NCI-H1694 (cell line): ENCODE data around the gene CHST11.

Source experiments
- DNase-seq: peaks from one replicate; lab custom pipeline; 2025; lab: John Stamatoyannopoulos, UW

Gene CHST11

DNA sequence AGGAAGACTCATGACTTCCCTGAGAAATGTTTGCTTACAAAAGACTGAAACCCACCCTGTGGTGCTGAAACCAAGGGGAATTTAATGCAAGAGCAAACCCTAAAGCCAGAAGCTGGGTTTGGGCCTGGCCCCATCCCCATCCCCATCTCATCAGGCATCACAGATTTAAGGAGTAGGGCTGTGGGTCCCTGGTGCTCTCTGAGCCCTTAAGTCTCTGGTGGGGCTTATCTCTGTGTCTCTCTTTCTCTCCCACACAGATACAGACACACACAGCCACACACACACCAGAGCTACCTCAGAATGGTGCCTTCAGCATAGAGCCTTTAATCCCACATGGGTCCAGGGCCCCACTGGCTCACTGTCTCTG, 264.3 kb downstream of the CHST11 start:
- no peak for DNase-seq

DNA sequence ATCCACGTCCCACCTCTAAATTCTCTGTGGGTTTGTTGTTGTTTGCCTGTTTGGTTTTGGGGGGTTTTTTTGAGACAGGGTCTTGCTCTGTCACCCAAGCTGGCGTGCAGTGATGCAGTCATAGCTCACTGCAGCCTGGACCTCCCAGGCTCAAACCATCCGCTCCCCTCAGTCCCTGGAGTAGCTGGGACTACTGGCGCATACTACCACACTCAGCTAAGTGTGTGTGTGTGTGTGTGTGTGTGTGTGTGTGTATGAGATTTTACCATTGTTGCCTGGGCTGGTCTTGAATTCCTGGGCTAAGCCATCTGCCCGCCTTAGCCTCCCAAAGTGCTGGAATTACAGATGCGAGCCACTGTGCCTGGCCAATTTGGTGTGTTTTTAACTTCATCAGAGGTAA, 265.2 kb downstream of the CHST11 start:
- DNase-seq: no peak

DNA sequence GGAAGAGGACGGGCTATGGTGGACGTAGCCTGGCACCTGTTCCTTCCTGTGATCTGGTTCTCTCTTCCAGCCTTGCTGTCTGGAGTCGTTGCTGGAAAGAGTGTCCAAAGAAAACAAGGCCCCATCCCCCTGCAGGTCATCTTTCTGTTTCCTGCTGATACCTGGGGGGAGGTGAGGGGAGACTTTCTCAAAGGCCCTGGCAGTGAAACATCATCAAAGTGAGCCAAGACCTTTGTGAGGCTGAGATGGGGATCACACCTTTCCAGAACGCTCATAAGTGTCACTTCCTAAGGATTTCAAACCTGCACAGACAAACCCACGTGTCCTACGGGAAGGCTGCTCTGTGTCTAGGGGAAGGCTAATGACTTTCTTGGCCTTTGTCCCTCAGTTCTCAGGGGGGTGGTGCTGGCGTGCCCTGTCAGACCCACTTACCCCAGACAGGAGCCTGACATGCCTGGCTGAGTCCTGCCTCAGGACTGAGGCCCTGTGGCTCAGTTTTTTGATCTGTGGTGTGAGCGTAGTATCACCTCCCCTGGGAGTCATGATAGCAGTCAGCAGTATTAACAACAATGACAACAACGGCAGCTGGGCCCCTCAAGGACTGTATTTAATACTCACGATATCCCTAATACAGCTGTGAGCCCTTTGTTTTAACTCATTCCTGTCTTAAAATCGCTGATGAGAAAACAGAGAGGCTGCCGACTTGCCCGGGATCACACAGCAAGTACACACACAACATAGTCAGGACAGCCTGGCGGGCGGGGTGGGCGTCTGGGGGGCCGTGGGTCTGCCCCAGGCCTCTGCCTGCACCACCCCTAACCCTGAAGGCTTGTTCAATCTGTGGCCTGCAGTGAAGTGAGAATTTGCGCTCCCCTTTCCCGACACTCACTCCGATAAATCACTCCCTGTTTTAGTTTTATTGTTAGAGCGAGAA, 266.1 kb downstream of the CHST11 start:
- DNase-seq: no peak

DNA sequence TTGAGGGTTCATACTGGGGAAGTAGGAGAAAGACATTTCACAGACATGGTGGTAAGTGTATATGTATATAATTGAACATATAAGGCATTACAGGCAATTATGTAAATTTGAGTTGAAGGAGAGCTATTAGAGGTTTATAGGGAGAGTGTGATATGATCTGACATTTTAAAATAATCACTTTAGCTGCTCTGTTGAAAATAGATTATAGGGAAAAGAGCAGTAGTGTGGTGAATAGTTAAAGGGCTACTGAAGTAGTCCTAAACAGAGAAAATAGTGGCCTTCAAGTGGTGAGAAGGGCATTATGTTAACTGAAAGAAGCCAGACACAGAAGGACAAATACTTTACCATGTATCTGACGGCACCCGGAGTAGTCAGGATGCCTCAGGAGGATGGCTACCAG, 267.1 kb downstream of the CHST11 start:
- no peak for DNase-seq

DNA sequence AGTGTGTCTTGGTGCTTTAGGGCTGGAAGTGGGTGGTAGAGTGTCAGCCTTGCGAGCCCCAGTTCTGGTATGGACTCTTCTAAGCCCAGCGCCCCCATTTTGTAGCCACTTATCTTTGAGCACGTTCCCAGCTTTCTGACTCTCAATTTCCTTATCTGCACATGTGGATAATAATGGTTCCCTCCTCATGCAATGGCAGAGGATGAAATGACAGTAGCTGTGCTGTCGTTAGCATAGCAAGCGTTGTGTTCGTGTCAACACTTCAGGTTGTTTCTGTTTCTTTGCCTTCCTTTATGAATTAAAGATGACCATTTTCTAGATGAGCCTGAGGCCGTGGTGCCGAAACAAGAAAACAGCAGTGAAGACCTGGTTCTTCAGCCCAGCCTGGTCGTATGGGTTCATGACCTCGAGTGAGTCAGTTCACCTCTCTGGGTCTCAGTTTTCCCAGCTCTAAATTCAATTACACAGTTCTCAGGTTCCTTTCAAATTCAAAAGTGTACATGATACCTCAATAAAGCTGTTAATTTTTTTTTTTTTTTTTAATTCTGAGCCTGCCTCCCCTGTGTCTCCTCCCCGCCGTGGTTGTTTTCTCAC, 268.3 kb downstream of the CHST11 start:
- DNase-seq: no peak

DNA sequence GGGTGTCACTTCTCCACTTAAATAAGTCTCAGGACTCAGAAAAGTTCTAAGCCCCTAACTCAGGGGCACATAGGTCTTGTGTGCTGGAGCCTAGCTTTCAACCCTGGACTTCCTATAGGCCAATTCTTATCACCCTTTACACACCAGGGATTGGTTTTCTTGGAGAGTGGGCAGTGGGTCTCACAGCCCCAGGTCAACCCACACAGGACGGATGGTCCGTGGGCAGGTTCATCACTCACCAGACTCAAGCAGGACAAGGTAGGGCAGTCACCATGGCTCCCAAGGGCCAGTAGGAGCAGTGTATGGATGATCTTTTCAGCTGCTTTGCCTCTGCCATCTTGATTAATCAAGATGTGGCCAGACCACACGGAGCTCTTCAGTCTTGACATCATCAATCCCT, 268.9 kb downstream of the CHST11 start:
- no peak for DNase-seq

DNA sequence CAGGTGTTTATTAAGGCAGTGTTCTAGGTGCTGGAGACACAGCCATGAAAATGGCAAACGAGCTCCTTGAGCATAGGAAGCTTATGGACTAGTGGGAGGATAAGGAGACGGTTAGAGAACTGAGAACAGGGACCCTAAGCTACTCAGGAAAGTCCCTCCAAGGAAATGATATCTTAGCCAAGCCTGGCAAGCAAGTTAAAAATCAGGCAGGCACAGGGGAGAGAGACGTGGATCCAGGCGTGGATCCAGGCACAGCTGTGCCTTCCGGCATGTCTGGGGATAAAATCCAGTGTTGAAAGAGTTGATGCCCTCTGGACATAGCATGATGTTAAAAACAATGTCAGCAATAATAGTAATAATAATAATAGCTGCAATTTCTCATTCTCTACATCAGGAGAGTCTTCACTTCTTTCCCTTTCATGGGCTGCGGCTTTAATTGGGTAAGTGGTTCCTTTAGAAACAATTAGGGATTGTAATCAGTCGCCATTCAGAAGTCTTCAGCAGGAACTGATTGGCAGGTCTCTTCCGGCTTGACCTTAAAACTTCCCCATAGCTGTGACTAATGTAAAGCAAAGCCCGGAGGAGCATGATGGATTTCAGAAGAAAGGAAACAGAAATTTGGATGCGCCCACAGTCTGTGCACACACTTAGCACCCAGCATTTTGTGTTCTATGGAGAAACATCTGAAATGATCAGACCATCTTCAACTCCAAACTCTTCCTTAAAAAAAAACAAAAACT, 271.1 kb downstream of the CHST11 start:
- DNase-seq: no peak

DNA sequence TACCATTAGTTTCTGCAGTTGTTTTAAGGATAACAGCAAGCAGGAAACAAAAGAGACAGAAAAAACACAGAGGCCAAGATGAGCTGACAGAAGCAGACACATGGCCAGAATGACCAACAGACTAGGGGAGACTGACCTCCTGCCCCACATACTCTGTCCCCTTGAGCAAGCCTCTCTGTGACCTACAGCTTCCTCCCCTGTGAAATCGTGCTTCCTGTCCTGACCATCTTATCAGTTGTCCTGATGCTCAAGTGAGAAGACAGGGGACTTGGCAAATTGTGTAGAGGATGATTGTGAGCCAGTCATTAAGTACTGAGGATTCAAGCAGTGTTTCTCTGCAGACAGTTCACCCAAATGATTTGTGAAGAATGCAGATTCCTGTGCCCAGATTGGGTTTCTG, 272.3 kb downstream of the CHST11 start:
- no peak for DNase-seq

DNA sequence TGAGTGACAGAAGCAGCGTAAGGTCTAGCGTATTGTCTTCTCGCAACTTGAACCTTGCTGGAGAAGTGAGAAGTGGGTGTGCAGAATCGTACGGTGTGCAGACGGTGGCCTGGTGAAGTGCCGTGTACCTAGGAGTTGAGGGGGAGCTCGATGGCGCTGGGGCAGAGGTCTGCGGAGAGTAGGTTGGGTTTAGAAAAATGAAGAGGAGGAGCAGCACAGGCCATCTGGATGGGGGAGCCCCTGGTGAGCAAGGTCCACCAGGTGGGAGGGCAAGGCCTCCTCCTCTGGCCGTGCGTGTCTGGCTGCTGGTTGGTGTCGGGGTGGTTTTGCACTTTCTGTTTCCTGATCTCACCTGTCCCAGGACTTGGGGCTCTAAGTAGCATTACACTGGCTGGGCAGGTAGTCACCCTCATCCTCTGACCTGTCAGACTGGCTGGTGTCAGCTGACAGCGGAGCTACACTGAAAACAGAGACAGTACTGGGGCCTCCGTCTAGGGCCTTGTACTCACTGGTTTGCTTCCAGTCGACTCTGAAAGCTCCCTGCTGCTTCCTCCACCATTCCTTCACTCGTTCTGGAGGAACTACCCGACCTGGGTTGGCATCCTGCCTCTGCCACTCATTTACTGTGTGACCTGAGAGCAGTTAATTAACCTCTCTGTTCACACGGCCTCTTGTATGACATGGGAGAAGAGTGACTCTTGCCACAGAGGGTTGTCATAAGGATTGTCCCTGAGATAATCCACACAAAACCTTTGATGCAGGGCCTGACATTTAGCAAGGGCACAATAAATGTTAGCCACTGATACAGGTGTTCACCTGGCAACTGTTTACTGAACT, 273.1 kb downstream of the CHST11 start:
- no peak for DNase-seq

DNA sequence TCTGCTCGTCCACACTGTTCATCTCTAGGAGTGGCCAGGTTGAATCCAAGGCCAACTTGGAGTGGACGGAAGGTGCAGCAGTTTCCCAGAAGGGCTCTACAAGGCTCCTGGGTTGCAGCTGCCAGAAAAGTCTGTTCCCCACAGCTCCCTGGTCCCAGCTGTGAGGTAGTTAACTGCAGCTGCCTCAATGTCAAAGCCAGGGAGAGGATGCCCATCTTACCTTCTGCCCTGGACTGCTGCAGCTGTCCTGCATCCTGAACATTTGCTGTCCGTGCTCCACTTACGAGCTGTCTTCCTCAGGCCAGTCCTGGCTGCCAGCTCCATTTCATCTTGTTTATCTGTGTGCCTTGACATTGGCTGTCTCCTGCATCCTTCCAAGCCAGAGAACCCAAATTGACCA, 274.0 kb downstream of the CHST11 start:
- no peak for DNase-seq

DNA sequence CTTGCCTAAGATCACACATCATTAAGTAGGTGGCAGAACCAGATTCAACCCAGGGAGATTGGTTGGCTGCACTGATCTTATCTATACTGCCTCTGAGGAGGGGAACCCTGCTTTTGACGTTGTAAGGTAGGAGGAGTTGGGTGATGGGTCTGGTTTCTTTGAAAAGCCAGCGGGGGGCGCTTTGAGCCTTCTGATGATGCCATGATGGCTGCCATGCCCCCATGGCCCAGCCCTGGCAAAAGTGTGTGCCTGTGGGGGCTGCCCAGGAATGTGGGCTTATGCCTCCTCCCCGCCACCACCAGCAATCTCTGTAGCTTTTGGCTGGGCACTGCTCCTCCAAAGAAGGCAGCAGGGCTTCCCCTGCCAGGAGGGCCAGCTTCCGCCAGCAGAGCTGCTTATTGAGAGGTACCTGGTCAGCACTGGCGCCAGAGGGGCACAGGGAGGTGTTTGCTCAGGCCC, 277.0 kb downstream of the CHST11 start:
- DNase-seq: no peak

DNA sequence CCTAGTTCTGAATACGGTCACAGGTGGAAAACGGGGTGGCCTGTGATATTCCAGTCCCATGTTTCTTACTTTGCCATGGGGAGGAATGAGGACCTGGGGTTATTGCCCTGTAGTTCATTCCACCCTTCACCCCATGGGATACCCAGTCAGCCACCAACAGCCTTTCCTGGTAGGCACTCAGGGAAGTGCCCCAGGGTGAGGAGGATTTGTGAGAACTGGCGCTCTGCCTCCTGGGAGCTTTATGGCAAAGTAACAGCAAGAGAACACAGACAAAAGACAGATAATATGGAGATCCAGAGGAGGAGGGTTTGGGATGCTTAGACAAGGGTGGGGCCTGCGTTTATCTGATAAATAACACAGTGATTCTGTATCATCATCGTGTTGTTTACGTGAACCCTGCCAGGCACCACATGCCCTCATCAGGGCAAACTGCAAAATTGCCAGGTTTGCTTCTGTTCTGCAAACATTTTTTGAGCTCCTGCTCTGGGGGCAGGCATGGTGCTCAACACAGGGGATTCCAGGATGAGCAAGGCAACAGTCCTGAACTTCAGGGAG, 277.9 kb downstream of the CHST11 start:
- peak; percentile 39 for DNase-seq

DNA sequence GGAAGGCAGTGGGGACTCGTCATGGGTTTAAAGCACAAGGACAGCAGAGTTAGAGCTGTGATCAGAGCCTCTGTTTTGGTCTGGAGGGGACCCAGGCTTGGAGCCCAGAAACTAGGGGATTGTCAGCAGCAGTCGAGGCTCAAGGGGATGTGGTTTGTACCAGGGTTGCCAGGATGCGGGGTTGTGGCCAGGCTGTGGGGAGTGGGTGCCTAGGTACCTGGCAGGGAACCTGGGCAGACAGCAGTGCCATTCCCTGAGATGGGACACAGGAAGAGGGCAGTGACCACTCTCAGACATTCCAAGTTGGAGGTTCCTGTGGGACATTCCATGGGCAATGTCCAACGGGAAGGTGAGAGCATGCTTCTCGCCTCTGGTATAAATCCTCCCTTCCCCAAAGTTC, 279.1 kb downstream of the CHST11 start:
- no peak for DNase-seq

DNA sequence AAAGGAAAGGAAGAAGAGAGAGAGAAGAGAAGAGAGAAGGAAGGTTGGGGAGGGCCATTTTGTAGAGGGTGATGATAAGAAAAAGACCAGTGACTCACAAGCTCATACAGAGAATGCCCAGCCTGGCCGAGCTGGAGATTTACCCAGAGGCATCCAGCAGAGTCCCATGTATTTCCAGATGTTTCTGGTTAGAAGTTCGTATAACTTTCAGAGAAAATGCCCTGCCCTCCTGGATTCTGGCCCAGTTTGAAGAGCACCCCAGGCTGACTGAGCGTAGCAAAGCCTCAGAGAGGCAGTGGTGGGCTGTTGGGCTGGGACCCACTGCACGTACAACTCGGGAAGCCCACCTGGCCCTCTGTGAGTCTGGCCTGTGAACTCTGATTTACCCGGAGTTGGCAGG, 279.6 kb downstream of the CHST11 start:
- DNase-seq: no peak

DNA sequence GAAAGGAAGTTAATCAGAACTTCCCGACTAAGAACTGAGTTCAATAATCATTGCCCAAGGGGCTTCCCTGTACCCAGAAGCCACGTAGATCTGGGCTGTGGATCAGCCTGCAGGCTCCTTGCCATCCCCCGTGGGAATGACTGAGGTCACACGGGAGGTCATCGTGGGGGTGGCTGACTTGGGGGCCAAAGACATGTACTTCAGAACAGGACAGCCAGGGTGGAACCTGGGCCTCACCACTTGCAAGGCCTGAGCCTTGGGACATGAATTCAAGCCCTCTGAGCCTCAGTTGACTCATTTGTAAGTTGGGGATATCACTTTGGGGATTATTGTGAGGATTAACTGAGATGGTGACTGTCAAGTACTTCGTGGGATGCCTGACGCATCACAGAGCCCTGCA, 280.4 kb downstream of the CHST11 start:
- DNase-seq: no peak

DNA sequence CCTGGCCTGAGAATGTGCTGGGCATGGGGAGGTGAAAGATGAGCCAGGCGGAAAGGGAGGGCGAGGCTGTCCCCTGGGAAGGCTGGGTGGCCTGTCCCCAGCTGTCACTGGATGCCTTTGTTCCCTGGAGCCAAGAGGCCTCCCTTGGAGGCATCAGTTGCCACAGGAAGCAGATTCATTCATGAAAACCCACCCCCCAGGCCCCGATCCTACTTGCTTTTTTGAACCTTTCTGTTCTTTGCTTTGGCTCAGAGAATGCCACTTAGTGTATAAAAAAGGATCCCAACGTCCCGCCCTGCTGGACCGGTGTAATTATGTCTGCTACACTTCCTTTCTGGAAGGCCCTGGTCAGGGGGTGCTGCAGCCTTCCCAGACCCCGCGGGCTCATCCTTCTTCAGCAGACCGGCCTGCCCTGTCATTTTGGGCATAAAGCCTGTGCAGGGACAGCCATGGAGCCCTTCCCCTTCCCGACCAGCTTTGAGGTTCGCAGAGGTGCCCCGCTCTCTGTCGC, 281.1 kb downstream of the CHST11 start:
- no peak for DNase-seq

DNA sequence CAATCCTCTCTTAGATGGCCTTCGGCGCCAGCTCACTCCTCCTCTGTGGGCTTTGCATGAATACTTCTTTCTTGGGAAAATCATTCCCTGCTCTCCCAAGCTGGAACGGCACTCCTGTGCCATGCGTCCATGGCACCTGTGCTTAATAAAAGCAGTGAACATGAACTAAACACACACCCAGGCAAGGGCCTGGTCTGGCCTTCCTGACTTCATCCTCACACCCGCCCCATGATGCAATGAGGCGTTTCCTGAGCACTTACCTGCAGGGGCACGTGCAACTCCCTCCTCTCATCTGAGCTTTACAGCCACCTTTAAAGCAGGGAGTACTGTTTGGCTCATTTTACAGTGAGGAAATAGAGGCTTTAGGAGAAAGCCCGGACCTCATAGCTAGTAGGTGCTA, 281.6 kb downstream of the CHST11 start:
- DNase-seq: no peak

DNA sequence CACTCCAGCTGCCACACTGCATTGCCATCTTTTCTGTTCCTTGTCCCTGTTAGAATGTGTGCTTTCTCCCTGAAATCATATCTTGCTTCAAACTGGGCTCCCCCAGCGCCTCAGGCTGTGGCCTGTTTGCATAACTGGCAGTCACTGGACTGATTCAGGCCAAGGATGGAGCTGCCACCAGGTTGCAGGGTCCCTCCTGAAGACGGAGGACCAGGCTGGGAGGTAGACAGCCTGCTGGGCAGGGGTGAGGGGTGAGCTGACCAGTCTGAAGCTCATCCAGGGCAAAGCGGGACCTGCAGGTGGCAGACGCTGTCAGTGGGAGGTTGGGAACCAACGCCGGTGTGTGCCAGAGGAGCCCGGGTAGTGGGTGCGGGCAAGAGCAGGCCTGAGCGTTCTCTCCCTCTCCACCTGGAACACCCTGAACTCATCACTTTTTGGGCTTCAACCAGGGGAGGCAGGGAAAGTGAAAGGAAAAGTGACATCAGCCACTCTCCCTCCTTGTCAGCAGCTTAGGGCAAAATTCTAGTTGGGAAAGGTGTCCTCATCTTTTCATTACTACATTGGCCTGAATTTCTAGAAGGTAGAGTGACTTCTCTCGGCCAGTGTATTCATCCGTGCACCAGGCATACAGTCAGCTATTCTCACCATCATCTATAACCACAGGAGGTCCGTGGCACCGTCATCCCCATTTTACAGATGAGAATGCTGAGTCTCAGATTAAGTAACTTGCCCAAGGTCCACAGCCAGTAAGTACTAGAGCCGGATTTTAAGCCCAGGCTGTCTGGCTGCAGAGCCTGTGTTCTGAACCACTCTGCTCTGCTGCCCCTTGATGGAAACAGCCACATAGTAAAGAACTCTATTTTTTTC, 282.3 kb downstream of the CHST11 start:
- DNase-seq: no peak

DNA sequence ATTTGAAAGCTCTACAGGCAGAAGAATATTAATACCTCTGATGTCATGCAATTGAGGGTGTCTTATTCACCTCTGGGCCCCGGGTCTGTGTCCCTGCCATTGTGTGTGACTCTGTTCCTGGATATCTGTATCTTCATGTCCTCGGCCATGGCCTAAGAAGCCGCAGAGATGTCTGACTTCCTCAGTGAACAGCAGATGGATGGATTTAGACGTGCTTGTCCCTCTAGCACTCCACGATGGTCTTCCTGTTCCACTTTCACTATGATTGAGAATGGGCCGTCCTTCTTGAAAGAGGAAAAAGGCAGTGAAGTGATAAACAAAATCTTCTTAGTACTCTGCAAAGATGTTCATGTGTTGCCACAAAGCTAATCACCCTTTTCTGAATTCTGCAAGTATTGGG, 283.9 kb downstream of the CHST11 start:
- DNase-seq: no peak

DNA sequence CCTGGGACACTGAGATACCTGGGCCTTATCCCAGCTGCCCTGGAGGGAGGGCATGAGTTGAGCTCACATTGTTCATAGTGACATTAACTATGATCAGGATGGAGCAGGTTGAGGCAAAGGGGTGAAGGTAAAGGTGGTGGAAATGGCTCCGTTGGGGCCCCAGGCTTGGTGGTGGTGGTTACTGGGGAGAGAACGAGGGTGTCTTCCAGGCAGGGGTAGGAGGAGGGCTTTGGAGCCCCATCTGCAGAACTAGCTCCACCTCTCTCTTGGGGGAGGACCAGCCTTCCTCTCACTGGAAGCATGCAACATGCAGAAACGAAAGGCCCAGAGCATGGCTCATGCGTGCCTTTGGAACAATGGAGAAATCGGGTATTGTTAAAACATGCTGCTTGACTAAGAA, 284.3 kb downstream of the CHST11 start:
- DNase-seq: no peak
